NCI-H2107 treated with DMSO at 0.1 percent for 48 hours (cell line): ENCODE measurements around the gene MRPL28.
"Not testable (repeated sequence)": the region's sequence is repeated elsewhere in the genome, so short reads cannot be mapped to it uniquely, and the experiment has no call there.

Experiments used
- DNase-seq: peaks from one replicate; lab custom pipeline; 2025; ENCODE audit not compliant: unreplicated experiment; lab: John Stamatoyannopoulos, UW

Gene MRPL28

DNA sequence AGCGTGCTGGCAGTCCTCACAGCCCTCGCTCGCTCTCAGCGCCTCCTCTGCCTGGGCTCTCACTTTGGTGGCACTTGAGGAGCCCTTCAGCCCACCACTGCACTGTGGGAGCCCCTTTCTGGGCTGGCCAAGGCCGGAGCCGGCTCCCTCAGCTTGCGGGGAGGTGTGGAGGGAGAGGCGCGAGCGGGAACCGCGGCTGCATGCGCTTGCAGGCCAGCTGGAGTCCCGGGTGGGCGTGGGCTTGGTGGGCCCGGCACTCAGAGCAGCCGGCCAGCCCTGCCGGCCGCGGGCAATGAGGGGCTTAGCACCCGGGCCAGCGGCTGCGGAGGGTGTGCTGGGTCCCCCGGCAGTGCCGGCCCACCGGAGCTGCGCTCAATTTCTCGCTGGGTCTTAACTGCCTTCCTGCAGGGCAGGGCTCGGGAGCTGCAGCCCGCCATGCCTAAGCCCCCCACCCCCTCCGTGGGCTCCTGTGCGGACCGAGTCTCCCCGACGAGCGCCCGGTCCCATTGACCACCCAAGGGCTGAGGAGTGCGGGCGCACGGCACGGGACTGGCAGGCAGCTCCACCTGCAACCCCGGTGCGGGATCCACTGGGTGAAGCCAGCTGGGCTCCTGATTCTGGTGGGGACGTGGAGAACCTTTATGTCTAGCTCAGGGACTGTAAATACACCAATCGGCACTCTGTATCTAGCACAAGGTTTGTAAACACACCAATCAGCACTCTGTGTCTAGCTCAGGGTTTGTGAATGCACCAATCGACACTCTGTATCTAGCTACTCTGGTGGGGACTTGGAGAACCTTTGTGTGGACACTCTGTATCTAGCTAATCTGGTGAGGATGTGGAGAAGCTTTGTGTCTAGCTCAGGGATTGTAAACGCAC lies 29.0 kb downstream of the MRPL28 start:
- DNase-seq, result not testable (repeated sequence)

DNA sequence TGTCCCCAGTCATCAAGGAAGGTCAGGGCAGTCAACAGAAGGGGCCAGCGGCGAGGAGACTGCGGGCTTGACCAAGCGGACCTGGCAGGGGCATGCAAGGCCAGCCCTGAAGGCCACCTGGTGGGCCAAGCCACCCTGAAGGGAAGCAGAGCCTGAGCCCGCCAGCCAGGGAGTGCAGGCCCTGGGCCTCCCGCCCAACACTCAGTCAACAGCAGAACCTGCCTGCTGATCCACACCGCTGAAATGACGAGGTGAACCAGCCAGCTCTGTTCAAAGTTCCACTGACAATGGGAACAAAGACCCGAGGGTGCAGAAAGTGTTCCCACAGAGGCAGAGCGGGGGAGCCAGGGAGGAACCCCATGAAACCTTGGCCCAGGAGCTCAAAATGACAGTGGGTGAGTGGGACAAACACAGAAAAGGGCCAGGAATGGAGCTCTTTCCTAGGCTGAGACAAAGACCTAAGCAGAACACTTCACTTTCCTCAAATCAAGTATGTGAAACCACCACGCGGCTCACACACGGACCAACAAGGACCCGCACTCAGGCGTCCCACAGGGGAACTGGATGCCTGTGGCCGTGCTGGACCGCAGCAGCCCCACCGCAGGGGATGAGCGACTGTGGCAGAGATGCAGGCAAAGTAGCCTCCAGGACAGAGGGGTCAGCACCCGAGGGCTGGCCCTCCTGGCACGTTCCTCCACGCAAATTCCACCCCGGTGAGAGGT lies 29.8 kb downstream of the MRPL28 start:
- no peak for DNase-seq

DNA sequence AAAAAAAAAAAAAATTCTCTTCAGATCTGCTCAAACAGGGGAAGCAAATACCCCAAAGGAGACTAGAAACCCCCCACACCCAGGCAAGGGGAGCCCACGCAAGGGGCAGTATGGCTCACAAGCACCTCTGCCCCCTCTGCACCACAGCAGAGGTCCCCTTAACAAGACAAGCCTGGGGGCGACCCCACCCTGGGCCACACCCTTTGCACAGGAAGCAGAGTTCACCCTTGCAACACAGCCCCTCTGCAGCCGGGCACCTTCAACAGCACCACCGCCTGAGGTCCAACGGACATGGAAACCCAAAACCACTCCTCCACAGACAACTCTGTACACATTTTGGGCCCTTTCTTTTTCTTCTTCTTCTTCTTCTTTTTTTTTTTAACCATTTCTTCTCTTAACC lies 30.7 kb downstream of the MRPL28 start:
- no peak for DNase-seq

DNA sequence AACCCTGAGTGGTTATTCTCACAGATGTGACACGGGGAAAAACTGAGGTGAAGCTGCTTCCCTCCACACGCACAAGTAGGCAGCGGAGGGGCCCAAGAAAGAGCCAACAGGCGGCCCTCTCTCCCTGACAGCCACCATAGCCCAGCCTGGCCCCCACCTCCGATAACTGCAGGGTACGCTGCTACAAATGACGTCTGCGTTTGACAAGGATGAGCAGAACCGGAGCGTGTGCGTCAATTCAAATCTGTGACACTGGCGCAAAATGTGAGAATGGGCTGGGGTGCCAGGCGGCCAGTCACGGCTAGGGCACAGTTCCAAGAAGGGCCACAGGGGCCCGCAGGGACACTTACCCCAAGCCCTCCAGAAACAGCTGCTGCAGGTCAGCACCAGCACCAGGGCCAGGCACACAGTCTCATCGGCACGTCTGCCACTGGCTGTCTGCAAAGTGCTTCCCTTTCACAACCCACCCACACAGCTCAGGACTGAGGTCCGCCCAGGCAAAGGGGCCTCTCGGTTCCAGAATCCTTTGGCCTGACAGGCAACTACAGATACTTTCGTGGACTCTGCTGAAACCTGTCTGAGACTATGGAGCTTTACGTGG lies 32.3 kb downstream of the MRPL28 start:
- no peak for DNase-seq

DNA sequence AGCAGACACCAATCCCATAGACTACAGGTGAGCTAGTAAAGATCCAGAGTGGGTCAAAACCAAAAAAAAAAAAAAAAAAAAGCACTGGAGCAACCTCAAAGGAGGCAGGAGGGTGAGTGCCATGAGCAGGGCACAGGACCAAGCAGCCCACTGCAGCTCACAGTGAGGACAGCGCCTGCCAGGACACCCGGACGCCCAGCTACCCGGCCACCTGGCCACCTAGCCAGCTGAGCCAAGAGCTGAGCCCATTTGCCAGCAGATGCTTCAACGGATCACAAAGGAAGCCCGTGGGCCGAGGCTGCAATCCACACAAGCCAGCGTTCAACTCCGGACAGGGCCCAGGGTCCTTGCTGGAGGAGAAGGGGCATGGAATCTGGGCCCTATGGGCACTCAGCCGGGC lies 32.9 kb downstream of the MRPL28 start:
- DNase-seq, result no peak

DNA sequence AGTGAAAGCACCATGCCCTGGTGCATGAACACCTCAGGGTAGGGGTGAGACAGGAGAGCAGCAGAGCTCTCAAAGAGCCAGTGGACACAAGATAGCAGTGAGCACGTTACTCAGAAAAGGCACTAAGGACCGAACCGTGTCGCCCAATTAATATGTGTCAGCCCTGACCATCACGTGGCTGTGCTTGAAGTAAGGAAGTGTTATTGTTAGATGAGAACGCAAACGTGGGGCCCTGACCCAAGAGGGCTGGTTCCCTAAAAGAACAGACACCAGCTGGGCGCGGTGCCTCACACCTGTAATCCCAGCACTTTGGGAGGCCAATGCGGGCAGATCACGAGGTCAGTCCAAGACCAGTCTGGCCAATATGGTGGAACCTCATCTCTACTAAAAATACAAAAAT lies 34.1 kb downstream of the MRPL28 start:
- no peak for DNase-seq

DNA sequence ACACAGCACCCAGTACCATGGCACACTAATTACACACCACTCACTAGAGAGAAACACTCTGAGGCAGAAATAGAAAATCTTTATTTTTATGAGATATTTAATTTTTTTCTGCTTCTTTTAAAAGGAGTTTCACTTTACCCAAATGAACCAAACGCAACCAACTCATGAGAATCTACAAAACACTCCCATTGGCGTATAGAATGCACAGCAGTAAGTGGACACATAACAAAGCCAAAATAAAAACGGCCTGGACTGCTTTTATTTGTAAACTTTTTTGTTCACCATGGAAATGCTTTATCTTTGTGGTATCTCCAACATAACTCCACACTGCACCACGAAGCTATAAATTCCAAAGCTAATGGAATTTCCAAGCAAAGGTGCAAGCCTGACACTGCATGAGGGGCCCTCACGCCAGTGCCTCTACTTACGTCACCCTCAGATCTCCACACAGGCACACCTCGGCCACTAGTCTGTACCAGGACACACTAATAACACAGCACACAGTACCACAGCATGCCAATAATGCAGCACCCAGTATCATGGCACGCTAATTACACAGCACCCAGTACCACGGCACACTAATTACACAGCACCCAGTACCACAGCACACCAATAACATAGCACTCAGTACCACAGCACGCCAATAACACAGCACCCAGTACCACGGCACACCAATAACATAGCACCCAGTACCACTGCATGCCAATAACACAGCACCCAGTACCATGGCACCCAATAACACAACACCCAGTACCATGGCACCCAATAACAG lies 35.3 kb downstream of the MRPL28 start:
- not testable (repeated sequence) for DNase-seq

DNA sequence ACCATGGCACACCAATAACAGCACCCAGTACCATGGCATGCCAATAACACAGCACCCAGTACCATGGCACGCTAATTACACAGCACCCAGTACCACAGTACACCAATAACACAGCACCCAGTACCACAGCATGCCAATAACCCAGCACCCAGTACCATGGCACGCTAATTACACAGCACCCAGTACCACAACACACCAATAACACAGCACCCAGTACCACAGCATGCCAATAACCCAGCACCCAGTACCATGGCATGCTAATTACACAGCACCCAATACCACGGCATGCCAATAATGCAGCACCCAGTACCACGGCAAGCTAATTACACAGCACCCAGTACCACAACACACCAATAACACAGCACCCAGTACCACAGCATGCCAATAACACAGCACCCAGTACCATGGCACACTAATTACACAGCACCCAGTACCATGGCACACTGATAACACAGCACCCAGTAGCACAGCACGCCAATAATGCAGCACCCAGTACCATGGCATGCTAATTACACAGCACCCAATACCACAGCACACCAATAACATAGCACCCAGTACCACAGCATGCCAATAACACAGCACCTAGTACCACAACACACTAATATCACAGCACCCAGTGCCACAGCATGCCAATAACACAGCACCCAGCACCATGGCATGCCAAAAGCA lies 36.0 kb downstream of the MRPL28 start:
- DNase-seq, result not testable (repeated sequence)

DNA sequence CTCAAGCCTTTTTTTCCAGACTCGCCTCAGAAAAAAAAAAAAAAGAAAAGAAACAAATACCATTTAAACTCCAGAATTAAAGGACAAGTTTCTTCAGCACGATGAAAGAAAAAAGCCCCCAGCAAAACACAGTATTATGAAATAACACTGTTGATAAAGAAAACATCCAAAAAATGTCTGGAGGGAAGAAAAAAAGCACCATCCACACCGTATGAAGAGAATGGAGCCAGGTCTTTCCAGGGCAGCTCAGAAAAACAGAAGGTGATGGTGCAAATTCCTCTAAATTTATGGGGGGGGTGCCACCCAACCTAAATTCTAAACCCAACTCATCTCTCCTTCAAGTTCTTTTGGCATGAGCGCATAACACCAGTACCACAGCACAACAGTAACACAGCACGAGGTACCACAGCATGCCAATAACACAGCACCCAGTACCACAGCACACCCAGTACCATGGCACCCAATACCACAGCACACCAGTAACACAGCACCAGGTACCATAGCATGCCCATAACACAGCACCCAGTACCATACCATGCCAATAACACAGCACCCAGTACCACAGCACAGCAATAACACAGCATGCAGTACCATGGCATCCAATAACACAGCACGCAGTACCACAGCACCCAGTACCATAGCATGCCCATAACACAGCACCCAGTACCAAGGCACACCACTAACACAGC lies 36.8 kb downstream of the MRPL28 start:
- DNase-seq, result no peak

DNA sequence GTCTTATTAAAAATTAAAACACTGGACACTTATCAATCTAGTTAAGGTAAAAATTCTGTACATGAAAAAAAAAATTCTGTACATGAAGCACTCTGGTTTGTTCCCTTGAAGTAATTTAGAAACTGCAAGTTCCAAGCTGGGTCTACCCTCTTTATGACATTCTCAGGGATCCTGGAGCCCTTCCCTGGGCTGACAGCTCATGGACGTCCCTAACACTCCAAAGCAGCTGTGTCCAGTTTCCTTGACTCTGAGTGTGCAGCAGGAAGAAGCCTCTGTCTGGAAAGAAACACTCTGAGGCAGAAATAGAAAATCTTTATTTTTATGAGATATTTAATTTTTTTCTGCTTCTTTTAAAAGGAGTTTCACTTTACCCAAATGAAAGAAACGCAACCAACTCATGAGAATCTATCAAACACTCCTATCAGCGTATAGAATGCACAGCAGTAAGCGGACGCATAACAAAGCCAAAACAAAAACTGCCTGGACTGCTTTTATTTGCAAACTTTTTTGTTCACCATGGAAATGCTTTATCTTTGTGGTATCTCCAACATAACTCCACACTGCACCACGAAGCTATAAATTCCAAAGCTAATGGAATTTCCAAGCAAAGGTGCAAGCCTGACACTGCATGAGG lies 39.0 kb downstream of the MRPL28 start:
- DNase-seq, result not testable (repeated sequence)

DNA sequence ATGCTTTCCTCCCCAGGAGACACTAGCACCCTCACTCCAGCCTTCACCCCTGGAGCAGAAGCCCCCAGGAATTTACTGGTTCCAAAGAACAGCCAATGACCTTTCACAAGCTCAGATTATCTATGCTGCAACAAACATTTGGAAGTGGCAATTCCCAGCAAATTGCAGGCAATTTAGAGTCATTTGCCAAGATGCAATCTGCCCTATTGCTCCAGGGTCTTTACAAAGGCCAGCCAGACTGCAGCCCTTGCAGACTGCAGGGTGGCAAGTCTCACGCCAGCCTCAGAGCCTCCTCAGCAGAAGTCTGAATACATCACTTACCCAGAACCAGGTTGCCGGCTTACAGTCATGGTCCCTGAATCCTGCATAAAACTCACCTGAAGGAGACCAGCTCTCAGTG lies 39.6 kb downstream of the MRPL28 start:
- no peak for DNase-seq

DNA sequence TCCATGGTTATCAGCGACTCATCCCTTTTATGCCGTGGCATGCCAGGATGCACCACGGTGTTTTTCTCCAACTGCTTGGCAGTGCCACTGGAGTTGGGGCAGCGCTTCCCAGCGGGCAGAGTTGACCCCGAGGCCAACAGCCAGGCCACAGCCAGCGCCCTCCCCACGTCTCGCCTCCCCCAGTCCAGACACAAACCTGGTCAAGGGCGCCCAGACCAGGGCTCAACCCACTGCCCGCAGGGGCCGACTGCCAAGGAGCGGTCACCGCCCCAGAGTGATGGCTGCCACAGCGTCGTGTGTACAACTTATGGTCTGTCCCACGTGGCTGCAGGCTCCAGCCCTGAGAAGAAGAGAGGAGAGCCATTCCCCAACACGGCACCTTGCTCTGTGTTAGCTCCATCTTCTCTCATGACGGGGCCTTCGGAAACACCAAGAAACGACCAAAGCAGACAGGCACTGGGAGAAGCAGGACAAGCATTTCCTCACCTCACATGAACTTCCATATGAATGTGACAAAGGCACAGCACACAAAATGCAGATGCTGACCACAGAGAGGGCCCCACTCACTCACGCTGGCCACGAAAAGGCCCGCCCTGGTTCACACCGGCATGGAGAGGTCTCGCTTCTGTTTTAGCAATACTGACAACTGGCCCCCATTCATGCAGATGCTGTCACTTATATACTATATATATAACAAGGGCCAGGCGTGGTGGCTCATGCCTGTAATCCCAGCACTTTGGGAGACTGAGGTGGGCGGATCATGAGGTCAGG lies 44.8 kb downstream of the MRPL28 start:
- DNase-seq, result no peak

DNA sequence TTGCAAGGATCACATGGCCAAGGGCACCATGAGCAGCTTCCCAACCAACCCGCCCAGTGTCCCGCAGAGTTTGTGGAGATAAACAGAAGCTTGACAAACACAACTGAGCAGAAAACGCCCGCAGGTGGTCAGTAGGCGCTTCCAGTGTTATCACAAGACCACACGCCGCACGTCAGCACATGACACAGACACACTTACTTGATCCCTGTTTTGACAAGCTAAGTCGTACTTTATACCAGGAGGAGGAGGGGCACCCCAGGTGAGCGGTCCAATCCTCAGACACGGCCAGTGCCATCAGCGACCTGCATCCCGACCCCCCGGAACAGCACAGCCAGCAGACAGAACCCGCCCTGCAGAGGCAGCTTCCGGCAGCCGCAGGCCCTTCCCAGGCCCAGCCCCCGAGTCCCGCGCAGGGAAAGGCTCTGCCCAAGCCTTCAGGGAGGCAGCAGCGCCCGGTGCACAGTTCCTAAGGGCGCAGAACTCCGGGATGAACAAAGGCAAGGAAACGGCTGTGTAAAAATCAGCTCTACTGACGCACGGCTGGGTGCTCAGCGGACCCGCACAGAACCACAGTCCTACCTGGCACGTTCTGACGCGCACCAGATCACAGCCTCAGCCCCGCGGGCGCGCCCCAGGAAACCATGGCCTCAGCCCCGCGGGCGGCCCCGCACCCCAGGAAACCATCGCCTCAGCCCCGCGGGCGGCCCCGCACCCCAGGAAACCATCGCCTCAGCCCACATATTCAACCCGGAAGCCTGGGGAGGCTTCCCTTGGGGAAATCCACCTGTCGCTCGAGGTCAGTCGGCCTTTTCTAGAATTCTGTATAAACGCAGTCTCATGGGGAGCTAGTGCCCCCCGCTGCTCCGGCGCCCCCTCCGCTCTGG lies 45.6 kb downstream of the MRPL28 start:
- DNase-seq, result no peak

DNA sequence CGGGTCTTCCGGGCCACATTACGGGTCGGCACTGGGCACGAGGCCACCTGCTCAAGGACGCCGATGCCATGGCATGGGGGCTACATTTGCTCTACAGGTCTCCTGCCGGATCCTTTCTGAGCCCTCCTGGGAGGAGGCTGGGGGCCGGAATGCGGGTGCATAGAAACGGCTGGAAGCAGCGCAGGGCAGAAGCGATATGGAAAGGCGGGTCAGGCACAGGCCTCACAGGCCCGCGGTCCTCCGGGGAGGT lies 46.2 kb downstream of the MRPL28 start:
- DNase-seq, result no peak

DNA sequence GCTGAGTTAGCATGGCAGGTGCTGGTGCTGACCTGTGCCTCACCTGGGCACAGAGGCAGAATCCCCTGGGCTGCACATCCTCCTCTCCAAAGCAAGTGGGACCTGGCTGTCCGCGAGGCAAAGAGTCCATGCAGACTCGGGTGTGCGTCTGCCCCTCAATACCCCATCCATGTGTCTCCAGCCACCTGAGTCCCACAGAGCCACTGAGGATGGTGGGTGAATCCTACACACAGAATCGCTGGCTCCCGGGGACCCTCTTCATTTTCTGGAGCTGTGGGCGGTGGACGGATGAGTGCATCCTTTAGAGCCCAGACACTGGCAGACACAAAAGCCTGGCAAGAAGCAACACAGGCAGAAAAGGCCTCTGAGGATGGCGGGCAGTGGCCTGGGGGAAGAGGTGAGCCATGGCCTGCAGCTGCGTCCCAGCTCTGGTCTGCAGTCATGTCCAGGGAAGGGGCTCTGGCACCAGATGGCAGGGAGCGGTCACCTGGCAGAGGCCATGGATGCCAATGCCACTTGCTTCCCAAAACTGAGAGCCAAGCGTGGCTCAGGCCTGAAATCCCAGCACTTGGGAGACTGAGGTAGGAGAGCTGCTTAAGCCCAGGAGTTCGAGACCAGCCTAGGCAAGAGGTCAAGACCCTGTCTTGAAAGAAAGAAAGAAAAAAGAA lies 47.7 kb downstream of the MRPL28 start:
- no peak for DNase-seq

DNA sequence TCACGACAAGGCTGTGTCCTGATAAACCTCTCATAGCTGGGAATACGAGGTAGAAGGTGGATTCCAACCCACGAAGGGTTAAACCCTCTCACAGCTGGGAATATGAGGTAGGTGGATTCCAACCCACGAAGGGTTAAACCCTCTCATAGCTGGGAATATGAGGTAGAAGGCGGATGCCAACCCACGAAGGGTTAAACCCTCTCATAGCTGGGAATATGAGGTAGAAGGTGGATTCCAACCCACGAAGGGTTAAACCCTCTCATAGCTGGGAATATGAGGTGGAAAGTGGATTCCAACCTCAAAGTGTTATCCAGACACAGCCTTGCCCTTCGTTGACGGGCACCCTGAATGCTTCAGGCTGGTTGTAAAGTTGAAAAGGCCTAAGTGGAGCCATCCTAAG lies 48.8 kb downstream of the MRPL28 start:
- no peak for DNase-seq

DNA sequence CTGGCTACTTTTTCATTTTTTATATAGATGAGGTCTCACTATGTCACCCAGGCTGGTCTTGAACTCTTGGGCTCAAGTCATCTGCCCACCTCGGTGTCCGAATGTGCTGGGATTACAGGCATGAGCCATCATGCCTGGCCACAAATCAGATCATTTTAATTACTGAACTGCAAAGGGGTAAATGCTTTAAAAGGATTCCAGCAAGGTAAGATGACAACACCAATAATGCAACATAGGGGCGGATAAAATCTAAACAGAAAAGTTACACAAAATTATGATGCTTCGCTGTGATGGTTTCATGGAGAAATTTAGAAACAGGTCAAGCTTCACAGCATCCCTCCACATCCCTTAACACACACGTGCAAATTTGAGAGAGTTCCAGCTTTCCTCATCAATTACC lies 50.1 kb downstream of the MRPL28 start:
- no peak for DNase-seq

DNA sequence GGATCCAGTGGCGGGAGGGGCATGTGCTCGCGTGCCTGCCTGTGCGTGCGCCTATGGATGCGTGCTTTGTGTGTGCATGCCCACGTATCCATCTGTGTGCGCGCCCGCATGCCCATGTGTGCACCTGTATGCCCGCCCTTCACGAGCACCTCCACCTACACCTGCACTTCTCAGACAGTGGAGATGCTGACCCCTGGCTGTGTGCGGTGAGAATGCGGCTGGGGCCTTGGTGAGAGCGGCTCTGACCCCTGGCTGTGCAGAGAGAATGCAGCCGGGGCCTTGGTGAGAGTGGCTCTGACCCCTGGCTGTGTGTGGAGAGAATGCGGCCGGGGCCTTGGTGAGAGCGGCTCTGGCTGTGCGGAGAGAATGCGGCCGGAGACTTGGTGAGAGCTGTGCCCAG lies 51.7 kb downstream of the MRPL28 start:
- no peak for DNase-seq
